Measurements from ENCODE around the gene CFAP77.

CFAP77 gene

GRCh38 chr9:132514821-132515220, 104.8 kb downstream of the CFAP77 start:
- DNase-seq (ENCODE audit: low spot score) = no peak
- no peak for FAIRE-seq

DNA sequence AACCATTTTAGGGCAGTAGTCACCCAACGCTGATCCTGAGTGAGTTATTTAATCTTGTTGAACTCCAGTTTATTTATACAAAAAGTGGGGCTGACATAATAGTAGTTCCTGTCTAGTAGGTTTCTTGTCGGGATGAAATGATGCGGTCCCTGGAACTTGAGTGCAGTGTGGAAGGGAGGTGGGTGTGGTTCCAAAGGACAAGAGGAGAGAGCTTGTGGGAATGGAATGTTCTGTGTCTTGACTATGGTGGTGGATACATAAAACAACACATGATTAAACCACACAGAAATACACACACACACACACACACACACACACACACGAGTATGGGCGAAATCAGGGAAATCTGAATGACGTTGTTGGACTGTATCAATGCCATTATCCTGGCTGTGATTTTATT, 106.3 kb downstream of the CFAP77 start:
- no peak for DNase-seq (ENCODE audit: low spot score)
- no peak for FAIRE-seq

GRCh38 chr9:132516911-132517310, 106.9 kb downstream of the CFAP77 start:
- no peak for FAIRE-seq

DNA sequence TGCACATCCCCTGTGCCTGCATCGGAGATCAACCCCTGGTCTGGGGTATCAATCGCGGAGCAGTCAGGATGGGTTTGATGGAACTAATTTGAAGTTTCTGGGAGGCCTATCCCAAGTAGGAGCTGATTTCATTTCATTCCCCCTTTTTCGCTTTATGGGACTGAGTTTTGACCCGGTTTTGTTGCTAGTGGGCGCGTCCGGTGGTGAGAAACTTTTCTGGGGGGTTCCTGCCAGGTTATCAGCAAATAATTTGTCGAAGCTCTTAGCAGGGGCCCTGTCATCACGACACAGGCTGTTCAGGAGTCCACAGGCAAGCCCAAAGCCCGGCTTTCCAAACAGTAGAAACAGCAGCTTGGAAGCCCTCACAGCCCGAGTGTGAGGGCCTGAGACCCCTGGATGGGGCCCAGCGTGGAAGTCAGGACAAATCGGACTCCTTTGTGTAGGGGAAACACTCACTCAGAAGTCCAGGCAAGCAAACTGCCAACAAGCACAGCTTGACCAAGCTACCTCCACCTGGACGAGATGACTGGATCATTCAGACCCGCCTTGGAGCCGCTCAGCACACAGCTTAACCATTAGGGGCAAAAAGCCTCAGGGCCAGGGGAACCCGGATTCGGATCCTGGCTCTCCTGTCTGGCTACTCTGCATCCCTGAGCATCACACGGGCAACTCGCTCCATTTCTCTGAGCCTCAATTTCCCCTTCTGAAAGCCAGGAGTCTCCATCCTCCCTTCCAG, 108.0 kb downstream of the CFAP77 start:
- DNase-seq (ENCODE audit: low spot score) (no peak), FAIRE-seq (no peak)

More at GRCh38 chr9:132516911-132517310, 106.9 kb downstream of the CFAP77 start:
- no peak for DNase-seq (ENCODE audit: low spot score)

DNA sequence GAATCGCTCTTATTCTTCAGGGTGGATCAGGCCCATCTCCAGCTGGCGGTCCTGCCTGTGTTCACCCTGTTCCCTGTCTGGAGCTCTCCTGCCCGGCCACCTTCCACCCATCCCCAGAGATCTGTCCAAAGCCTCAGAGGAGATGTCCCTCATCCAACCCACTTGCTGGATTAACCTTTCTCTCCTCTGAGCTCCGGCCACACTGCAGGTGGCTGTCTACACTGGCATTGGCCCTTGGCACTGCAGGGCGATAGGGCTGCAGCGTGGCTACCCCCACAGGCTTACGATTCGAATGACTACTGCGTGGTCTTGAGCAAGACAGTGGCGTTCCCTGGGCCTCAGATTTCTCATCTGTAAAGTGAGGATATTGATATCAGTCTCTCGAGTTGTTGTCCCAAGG, 108.6 kb downstream of the CFAP77 start:
- no peak for DNase-seq (ENCODE audit: low spot score)
- no peak for FAIRE-seq

DNA sequence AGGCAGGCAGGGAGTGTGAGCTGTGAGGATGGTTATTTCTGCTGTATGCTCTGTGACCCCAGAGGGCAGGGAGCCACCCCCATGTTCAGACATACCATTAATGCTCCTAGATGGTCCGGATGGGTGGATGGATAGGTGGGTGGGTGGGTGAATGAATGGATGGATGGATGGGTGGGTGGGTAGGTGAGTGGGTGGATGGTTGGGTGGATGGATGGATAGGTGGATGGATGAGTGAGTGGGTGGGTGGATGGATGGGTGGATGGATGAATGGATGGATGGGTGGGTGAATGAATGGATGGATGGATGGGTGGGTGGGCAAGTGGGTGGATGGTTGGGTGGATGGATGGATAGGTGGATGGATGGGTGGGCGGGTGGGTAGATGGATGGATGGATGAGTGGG, 109.0 kb downstream of the CFAP77 start:
- no peak for FAIRE-seq
- no peak for DNase-seq (ENCODE audit: low spot score)

GRCh38 chr9:132520612-132521011, 110.6 kb downstream of the CFAP77 start:
- FAIRE-seq = no peak

GRCh38 chr9:132525308-132526023, 115.5 kb downstream of the CFAP77 start:
- DNase-seq (ENCODE audit: low spot score) = no peak
- FAIRE-seq = no peak

More at GRCh38 chr9:132520612-132521011, 110.6 kb downstream of the CFAP77 start:
- DNase-seq (ENCODE audit: low spot score) = no peak

GRCh38 chr9:132531195-132531594, 121.2 kb downstream of the CFAP77 start:
- FAIRE-seq = no peak

GRCh38 chr9:132531710-132532570, 121.9 kb downstream of the CFAP77 start:
- no peak for FAIRE-seq
- DNase-seq (ENCODE audit: low spot score) = no peak

More at GRCh38 chr9:132531195-132531594, 121.2 kb downstream of the CFAP77 start:
- no peak for DNase-seq (ENCODE audit: low spot score)

GRCh38 chr9:132534832-132535231, 124.8 kb downstream of the CFAP77 start:
- FAIRE-seq (no peak), DNase-seq (ENCODE audit: low spot score) (no peak)

DNA sequence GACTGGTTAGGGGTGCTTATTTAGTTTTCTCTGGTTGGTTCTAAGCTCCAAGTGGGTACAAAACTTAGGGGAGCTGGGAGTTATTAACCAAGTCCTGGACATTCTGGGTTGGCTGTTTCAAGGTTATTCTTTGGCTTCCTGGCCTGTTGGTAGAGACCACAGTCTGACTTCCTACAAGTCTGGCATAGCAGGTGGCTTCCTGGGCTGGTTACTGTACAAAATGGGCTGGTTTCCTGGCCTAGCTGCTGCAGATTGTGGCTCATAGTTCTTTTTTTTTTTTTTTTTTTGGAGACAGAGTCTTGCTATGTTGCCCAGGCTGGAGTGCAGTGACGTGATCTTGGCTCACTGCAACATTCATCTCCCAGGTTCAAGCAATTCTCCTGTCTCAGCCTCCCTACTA, 126.1 kb downstream of the CFAP77 start:
- DNase-seq (ENCODE audit: low spot score) (no peak), FAIRE-seq (no peak)

GRCh38 chr9:132537352-132537751, 127.3 kb downstream of the CFAP77 start:
- no peak for FAIRE-seq
- no peak for DNase-seq (ENCODE audit: low spot score)

- no peak for FAIRE-seq
- no peak for DNase-seq (ENCODE audit: low spot score)
These were observed 128.1 kb downstream of the CFAP77 start for GRCh38 chr9:132538071-132538470.

DNA sequence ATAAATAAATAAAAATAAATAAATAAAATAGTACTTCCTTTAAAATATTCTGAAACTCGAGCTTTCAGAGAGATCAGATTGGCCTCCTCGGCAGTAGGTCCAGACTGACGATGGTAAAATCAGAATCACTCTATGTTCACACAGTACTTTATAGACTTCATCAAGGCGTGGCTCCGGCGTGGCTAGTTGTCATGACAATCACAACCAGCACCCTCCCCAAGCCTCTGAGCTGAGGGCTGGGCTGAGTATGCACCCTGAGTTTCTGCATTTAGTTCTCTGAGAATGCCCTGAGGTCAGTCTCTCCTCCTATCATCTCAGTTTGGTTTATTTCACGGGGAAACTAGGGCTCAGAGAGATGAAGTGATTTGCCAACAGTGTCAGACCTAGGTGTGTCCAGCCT, 129.1 kb downstream of the CFAP77 start:
- FAIRE-seq (no peak), DNase-seq (ENCODE audit: low spot score) (no peak)

DNA sequence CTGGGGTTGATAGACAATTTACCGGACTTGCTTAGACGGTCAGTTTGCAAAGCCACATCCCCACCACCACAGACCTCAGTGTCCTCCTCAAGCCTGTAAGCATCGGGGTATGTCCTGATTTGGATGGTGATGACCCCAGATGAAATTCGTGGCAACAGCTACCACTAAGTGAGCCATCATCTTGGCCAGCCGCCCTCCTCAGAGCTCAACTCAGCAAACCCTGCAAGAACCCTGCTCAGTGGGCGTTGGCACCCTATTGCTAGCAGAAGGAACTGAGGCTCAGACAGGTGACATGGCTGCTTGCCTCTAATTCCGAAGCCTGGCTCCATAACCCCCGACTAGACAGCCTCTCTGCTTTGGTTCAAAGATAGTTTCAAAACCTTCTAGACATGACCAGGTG, 131.0 kb downstream of the CFAP77 start:
- no peak for FAIRE-seq
- DNase-seq (ENCODE audit: low spot score) = no peak

GRCh38 chr9:132541870-132542830, 132.1 kb downstream of the CFAP77 start:
- FAIRE-seq = no peak
- DNase-seq (ENCODE audit: low spot score) = no peak

GRCh38 chr9:132543251-132543650, 133.2 kb downstream of the CFAP77 start:
- FAIRE-seq = no peak
- DNase-seq (ENCODE audit: low spot score) = no peak

GRCh38 chr9:132543960-132544359, 133.9 kb downstream of the CFAP77 start:
- no peak for DNase-seq (ENCODE audit: low spot score)
- no peak for FAIRE-seq

DNA sequence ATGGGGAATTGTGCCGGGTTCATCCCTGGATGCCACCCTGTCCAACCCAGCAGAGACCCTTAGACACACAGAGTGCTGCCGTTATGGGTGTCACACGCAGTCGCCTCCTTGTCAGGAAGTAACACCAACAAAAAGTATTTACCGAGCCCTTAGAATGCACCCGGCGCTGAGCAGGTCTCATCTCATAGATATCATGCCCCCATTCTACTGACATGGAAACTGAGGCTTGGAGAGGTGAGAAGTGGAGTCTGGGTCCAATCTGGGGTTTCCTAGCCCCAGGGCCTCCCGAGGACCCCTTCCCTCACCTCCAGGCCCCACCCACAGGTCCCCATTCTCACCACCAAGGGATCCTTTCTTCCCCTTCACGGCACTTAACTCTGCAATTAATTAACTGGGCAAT, 135.6 kb downstream of the CFAP77 start:
- no peak for FAIRE-seq
- no peak for DNase-seq (ENCODE audit: low spot score)

Measured in urothelium cell line (cell line).